T-helper 1 cell treated with Interleukin-12 subunit alpha and Interleukin-12 subunit beta and Interleukin-4 antibody, amounts not matched to agents 30 μg/mL and 1 μg/mL, for 36 hours (primary cell): ENCODE measurements around the gene PCDHGB3.
"Not testable (repeated sequence)": the region's sequence is repeated elsewhere in the genome, so short reads cannot be mapped to it uniquely, and the experiment has no call there.

Experiments
- H3K27ac Mint-ChIP-seq: one replicate; pipeline ENCODE4 v1.8.0; 2021; ENCODE audit warnings: mild to moderate bottlenecking, mixed read lengths
- H3K27me3 Mint-ChIP-seq: one replicate; pipeline ENCODE4 v1.8.0; 2021; ENCODE audit warnings: low read depth, mixed read lengths
- H3K36me3 Mint-ChIP-seq: one replicate; pipeline ENCODE4 v1.8.0; 2021; ENCODE audit warnings: low read depth, mixed read lengths
- H3K4me1 Mint-ChIP-seq: one replicate; pipeline ENCODE4 v1.8.0; 2021; ENCODE audit warnings: low read depth, mixed read lengths
- H3K4me3 Mint-ChIP-seq: one replicate; pipeline ENCODE4 v1.8.0; 2021; ENCODE audit warnings: mild to moderate bottlenecking, moderate library complexity, mixed read lengths
- H3K9me3 Mint-ChIP-seq: one replicate; pipeline ENCODE4 v1.8.0; 2021; ENCODE audit warnings: mixed read lengths

PCDHGB3 gene

DNA sequence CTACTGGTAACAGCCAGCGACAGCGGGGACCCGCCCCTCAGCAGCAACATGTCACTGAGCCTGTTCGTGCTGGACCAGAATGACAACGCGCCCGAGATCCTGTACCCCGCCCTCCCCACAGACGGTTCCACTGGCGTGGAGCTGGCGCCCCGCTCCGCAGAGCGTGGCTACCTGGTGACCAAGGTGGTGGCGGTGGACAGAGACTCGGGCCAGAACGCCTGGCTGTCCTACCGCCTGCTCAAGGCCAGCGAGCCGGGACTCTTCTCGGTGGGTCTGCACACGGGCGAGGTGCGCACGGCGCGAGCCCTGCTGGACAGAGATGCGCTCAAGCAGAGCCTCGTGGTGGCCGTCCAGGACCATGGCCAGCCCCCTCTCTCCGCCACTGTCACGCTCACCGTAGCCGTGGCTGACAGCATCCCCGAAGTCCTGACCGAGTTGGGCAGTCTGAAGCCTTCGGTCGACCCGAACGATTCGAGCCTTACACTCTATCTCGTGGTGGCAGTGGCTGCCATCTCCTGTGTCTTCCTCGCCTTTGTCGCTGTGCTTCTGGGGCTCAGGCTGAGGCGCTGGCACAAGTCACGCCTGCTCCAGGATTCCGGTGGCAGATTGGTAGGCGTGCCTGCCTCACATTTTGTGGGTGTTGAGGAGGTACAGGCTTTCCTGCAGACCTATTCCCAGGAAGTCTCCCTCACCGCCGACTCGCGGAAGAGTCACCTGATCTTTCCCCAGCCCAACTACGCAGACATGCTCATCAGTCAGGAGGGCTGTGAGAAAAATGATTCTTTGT, 24.6 kb downstream of the PCDHGB3 start:
- H3K4me1 Mint-ChIP-seq, H3K4me3 Mint-ChIP-seq, H3K36me3 Mint-ChIP-seq: not testable (repeated sequence)
- Mint-ChIP-seq H3K27me3 (peaks cover 30% of the 10 kb centered on the region), H3K27ac (peak overlapping the region; percentile 55), H3K9me3 (peaks cover 39% of the 10 kb centered on the region)

DNA sequence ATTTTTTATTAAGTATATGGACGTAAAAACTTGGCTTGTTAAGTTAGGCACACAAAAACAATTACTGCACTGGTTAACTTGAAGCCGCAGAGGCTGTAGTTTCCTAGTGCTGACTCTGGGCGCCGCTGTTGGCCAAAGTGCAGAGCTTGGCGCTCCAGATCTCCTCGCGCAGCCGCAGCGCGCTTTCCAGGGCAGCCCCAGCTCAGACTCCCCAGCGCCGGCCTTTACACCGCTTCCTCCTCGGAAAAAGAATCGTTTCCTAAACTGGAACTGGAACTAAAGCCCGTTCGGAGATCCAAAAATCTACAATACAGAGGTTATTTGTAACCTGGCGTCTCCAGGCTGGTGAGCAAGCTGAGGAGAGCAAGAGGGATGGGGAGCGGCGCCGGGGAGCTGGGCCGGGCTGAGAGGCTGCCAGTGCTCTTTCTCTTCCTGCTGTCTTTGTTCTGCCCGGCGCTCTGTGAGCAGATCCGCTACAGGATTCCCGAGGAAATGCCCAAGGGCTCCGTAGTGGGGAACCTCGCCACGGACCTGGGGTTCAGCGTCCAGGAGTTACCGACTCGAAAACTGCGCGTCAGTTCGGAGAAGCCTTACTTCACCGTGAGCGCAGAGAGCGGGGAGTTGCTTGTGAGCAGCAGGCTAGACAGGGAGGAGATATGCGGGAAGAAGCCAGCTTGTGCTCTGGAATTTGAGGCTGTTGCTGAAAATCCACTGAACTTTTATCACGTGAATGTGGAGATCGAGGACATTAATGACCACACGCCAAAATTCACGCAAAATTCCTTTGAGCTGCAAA, 27.9 kb downstream of the PCDHGB3 start, which contains the start of gene PCDHGB5:
Gene PCDHGB5, plus strand, starts transcription at position 192 of the 796 bp plus-strand sequence. Its CDS starts 181 bp downstream, at position 373.
- H3K27me3 Mint-ChIP-seq, result peaks cover 39% of the 10 kb centered on the region
- H3K9me3 Mint-ChIP-seq, result peaks cover 29% of the 10 kb centered on the region
- peak within 1 kb of the TSS; percentile 58 for H3K4me3 Mint-ChIP-seq
- H3K27ac Mint-ChIP-seq, H3K36me3 Mint-ChIP-seq, H3K4me1 Mint-ChIP-seq: not testable (repeated sequence)

DNA sequence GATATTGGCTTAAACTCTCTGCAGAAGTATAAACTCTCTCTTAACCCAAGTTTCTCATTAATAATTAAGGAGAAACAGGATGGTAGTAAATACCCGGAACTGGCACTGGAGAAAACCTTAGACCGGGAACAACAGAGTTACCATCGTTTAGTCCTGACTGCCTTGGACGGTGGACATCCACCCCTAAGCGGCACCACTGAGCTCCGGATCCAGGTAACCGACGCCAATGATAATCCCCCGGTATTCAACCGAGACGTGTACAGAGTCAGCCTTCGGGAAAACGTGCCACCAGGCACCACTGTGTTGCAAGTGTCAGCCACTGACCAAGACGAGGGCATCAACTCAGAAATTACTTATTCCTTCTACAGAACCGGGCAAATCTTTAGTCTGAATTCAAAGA, 28.6 kb downstream of the PCDHGB3 start:
- H3K27me3 Mint-ChIP-seq, result peaks cover 42% of the 10 kb centered on the region
- H3K4me1 Mint-ChIP-seq, result no peaks in the 10 kb centered on the region
- peaks cover 23% of the 10 kb centered on the region for H3K9me3 Mint-ChIP-seq
- peaks cover 3% of the 10 kb centered on the region for H3K36me3 Mint-ChIP-seq
- H3K4me3 Mint-ChIP-seq, result no peak overlapping the region
- H3K27ac Mint-ChIP-seq, result no peak overlapping the region

DNA sequence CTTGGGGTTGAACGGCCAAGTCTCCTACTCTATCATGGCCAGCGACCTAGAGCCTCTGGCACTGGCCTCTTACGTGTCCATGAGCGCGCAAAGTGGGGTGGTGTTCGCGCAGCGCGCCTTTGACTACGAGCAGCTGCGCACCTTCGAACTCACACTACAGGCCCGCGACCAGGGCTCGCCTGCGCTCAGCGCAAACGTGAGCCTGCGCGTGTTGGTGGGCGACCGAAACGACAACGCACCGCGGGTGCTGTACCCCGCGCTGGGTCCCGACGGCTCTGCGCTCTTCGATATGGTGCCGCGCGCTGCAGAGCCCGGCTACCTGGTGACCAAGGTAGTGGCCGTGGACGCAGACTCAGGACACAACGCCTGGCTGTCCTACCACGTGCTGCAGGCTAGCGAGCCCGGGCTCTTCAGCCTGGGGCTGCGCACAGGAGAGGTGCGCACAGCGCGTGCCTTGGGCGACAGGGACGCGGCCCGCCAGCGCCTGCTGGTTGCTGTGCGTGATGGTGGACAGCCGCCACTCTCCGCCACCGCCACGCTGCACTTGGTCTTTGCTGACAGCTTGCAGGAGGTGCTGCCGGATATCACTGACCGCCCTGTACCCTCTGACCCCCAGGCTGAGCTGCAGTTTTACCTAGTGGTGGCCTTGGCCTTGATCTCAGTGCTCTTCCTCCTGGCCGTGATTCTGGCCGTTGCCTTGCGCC, 29.7 kb downstream of the PCDHGB3 start:
- H3K27ac Mint-ChIP-seq, result no peak overlapping the region
- no peak overlapping the region for H3K4me3 Mint-ChIP-seq
- H3K4me1 Mint-ChIP-seq, result no peaks in the 10 kb centered on the region
- H3K36me3 Mint-ChIP-seq, result peaks cover 3% of the 10 kb centered on the region
- peaks cover 16% of the 10 kb centered on the region for H3K9me3 Mint-ChIP-seq
- H3K27me3 Mint-ChIP-seq, result peaks cover 39% of the 10 kb centered on the region

DNA sequence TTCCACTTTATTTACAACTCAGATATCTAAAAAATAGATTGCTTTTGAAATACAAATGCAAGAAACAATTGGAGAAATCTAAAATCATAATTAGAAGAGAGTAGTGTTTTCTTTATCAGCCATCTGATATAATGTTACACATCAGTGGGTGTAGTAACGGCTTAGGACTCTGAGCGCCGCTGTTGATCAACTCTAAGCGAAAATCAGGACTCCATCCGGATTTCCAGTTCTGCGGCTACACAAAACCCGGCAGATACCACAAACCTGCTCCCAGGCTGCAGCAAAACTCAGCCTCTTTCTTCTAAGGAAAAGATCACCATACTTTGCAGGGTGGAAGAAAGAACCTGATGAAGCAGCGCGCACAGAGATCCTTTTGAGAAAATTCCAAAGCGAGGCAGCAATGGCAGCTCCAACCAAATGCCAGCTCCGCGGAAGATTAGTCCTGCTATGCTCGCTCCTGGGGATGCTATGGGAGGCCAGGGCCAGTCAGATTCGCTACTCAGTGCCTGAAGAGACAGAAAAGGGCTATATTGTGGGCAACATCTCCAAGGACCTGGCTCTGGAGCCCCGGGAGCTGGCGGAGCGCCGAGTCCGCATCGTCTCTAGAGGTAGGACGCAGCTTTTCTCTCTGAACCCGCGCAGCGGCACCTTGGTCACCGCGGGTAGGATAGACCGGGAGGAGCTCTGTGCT, 32.7 kb downstream of the PCDHGB3 start, which contains the start of gene PCDHGA9:
Gene PCDHGA9, plus strand, starts transcription at position 226 of the 691 bp plus-strand sequence. Its CDS starts 175 bp downstream, at position 401.
- Mint-ChIP-seq H3K4me1 (no peaks in the 10 kb centered on the region), H3K9me3 (peaks cover 15% of the 10 kb centered on the region), H3K36me3 (peaks cover 3% of the 10 kb centered on the region), H3K27me3 (peaks cover 43% of the 10 kb centered on the region), H3K4me3 (no peak within 1 kb of the TSS), H3K27ac (no peak within 1 kb of the TSS)

DNA sequence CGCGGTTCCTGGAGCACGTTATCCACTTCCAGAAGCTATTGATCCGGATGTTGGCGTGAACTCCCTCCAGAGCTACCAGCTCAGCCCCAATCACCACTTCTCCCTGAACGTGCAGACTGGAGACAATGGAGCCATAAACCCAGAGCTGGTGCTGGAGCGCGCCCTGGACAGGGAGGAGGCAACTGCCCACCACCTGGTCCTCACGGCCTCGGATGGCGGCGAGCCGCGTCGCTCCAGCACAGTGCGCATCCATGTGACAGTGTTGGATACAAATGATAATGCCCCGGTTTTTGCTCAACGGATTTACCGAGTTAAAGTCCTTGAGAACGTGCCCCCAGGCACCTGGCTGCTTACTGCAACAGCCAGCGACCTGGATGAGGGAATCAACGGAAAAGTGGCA, 33.3 kb downstream of the PCDHGB3 start:
- Mint-ChIP-seq H3K27me3 (peaks cover 49% of the 10 kb centered on the region), H3K9me3 (peaks cover 18% of the 10 kb centered on the region), H3K4me3 (no peak overlapping the region), H3K27ac (no peak overlapping the region), H3K36me3 (peaks cover 5% of the 10 kb centered on the region), H3K4me1 (peaks cover 2% of the 10 kb centered on the region)

DNA sequence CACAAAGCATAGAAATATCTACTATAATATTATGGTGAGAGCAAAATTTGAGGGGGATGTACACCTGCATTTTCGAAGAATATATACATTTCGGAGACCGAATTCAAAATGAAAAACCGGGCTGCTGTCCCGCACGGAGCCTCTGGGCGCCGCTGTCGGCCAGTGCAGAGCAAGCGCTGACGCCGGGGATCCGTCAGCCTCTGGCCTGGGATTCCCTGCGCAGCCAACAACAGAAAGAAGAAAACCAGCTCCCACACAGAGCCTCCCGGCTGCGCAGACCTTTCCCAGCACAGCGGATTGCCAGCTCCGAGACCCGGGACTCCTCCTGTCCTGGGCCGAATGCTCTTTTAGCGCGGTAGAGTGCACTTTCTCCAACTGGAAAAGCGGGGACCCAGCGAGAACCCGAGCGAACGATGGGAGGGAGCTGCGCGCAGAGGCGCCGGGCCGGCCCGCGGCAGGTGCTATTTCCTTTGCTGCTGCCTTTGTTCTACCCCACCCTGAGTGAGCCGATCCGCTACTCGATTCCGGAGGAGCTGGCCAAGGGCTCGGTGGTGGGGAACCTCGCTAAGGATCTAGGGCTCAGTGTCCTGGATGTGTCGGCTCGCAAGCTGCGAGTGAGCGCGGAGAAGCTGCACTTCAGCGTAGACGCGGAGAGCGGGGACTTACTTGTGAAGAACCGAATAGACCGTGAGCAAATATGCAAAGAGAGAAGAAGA, 37.9 kb downstream of the PCDHGB3 start, which contains the start of gene PCDHGB6:
Gene PCDHGB6, plus strand, starts transcription at position 232 of the 716 bp plus-strand sequence. Its CDS starts 182 bp downstream, at position 414.
- Mint-ChIP-seq H3K27me3 (peaks cover 43% of the 10 kb centered on the region), H3K4me3 (peak within 1 kb of the TSS; percentile 73), H3K9me3 (peaks cover 21% of the 10 kb centered on the region), H3K36me3 (peaks cover 13% of the 10 kb centered on the region)
- not testable (repeated sequence) for H3K27ac Mint-ChIP-seq, H3K4me1 Mint-ChIP-seq

DNA sequence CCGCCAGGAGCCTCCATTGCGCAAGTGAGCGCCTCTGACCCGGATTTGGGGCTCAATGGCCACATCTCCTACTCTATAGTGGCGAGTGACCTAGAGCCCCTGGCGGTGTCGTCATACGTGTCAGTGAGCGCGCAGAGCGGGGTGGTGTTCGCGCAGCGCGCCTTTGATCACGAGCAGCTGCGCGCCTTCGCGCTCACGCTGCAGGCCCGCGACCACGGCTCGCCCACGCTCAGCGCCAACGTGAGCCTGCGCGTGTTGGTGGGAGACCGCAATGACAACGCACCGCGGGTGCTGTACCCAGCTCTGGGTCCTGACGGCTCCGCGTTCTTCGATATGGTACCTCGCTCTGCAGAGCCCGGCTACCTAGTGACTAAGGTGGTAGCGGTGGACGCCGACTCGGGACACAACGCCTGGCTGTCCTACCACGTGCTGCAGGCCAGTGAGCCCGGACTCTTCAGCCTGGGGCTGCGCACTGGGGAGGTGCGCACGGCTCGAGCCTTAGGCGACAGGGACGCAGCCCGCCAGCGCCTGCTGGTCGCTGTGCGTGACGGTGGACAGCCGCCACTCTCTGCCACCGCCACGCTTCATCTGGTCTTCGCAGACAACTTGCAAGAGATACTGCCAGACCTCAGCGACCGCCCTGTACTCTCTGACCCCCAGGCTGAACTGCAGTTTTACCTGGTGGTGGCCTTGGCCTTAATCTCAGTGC, 39.7 kb downstream of the PCDHGB3 start:
- H3K27ac Mint-ChIP-seq, result peak overlapping the region; percentile 52
- H3K4me1 Mint-ChIP-seq, result peaks cover 16% of the 10 kb centered on the region
- peaks cover 52% of the 10 kb centered on the region for H3K27me3 Mint-ChIP-seq
- no peak overlapping the region for H3K4me3 Mint-ChIP-seq
- H3K9me3 Mint-ChIP-seq, result peaks cover 26% of the 10 kb centered on the region
- peaks cover 15% of the 10 kb centered on the region for H3K36me3 Mint-ChIP-seq

DNA sequence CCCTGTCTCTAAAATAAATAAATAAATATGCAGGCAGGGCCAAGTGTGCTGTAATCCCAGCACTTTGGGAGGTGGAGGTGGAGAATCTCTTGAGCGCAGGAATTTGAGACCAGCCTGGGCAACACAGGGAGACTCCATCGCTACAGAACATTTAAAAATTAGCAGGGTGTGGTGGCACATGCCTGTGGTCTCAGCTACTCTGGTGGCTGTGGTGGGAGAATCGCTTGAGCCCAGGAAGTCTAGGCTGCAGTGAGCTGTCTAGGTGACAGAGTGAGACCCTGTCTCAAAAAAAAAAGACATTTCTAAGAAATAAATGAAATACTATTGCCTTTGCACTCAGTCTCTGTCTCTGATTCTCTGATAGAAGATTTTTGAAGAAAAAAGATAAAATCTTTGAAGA, 41.5 kb downstream of the PCDHGB3 start:
- peaks cover 21% of the 10 kb centered on the region for H3K9me3 Mint-ChIP-seq
- no peak overlapping the region for H3K27ac Mint-ChIP-seq
- H3K4me3 Mint-ChIP-seq, result no peak overlapping the region

DNA sequence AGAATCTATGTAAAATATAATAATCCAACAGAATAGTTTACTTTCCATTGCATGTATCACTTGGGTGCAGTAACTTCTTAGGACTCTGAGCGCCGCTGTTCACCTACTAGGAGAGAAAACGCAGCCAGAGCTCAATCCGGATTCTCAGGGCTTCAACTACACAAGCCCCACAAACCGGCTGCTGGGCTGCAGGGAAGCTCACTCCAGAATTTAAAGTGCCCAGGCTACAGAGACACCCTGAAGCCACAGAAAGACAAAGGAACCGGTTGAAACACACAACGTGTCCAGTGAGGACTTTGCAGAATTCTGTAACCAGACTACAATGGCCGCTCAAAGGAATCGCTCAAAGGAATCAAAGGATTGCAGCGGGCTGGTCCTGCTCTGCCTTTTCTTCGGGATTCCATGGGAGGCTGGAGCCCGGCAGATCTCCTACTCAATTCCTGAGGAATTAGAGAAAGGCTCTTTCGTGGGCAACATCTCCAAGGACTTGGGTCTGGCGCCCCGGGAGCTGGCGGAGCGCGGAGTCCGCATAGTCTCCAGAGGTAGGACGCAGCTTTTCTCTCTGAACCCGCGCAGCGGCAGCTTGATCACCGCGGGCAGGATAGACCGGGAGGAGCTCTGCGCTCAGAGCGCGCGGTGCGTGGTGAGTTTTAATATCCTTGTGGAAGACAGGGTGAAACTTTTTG, 43.0 kb downstream of the PCDHGB3 start, which contains the start of gene PCDHGA10:
Gene PCDHGA10, plus strand, starts transcription at position 134 of the 686 bp plus-strand sequence. Its CDS starts 189 bp downstream, at position 323.
- Mint-ChIP-seq H3K9me3 (peaks cover 24% of the 10 kb centered on the region), H3K27me3 (peaks cover 67% of the 10 kb centered on the region), H3K4me1 (peaks cover 20% of the 10 kb centered on the region), H3K36me3 (peaks cover 15% of the 10 kb centered on the region), H3K4me3 (peak within 1 kb of the TSS; percentile 82), H3K27ac (peak within 1 kb of the TSS; percentile 4)

More for the DNA sequence above, 41.5 kb downstream of the PCDHGB3 start:
- Mint-ChIP-seq H3K4me1 (peaks cover 16% of the 10 kb centered on the region), H3K27me3 (peaks cover 62% of the 10 kb centered on the region), H3K36me3 (peaks cover 15% of the 10 kb centered on the region)

DNA sequence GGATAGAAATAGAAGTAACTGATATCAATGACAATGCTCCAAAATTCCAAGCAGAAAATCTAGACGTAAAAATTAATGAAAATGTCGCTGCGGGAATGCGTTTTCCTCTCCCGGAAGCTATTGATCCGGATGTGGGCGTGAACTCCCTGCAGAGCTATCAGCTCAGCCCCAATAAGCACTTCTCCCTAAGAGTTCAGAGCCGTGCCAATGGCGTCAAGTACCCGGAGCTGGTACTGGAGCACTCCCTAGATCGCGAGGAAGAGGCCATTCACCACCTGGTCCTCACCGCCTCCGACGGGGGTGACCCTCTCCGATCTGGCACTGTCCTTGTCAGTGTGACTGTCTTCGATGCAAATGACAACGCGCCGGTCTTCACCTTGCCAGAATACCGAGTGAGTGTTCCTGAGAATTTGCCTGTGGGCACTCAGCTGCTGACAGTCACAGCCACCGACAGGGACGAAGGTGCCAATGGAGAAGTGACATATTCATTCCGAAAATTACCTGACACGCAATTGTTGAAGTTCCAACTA, 43.6 kb downstream of the PCDHGB3 start:
- Mint-ChIP-seq H3K27ac (peak overlapping the region; percentile 4), H3K9me3 (peaks cover 26% of the 10 kb centered on the region), H3K36me3 (peaks cover 13% of the 10 kb centered on the region), H3K4me3 (peak overlapping the region; percentile 82), H3K27me3 (peaks cover 67% of the 10 kb centered on the region), H3K4me1 (peaks cover 17% of the 10 kb centered on the region)
